CD4-positive, alpha-beta T cell (primary cell): ENCODE results near the gene KRTAP5-3. TPM values are rescaled to one million over a fixed set of nuclear protein-coding genes. Genes with fewer than 3 reads are reported as not detected.

Experiments
- ATAC-seq: fragments of 200-7000 bp; cut with Tn5 transposase; one replicate; pipeline ENCODE4 v1.10.0; 2022; ENCODE audit warnings: mild to moderate bottlenecking; ENCODE audit not compliant: poor library complexity
- CTCF ChIA-PET: fragments of 350-600 bp; sonication (Branson Sonifier 250); formaldehyde crosslinking; loops from one replicate; lab custom pipeline; 2021; ENCODE audit warnings: antibody characterized with exemption, inconsistent platforms; lab: Charles Lee
- POLR2A ChIA-PET: fragments of 350-600 bp; sonication (Branson Sonifier 250); formaldehyde crosslinking; loops from one replicate; lab custom pipeline; 2021; ENCODE audit warnings: antibody characterized with exemption, inconsistent platforms; lab: Charles Lee
- DNase-seq, 14 experiments: peaks; one replicate each; pipeline ENCODE4 v3.0.0-alpha.2; 2013 to 2020; ENCODE audit warnings: mixed read lengths in 2 of 14
- H3K27ac ChIP-seq, 2 donors: one replicate each; pipeline versions ENCODE4 v1.5.1 to v1.7.0; 2013; ENCODE audit warnings: low read length in 2 of 2, low read depth in 1 of 2, mild to moderate bottlenecking in 1 of 2
- H3K27me3 ChIP-seq, 2 experiments: 1 replicate in 1 of 2; 2 replicates in 1 of 2; pipeline versions ENCODE4 v1.6.1 to v1.7.0; 2013; ENCODE audit warnings: low read length in 2 of 2, control low read depth in 1 of 2, mild to moderate bottlenecking in 1 of 2, moderate library complexity in 1 of 2; ENCODE audit not compliant: insufficient read depth in 2 of 2, control insufficient read depth in 1 of 2
- H3K36me3 ChIP-seq: one replicate; pipeline ENCODE4 v1.6.1; 2013; ENCODE audit warnings: low read length, control low read depth; ENCODE audit not compliant: insufficient read depth
- H3K4me1 ChIP-seq: one replicate; pipeline ENCODE4 v1.6.1; 2013; ENCODE audit warnings: low read length, control low read depth; ENCODE audit not compliant: insufficient read depth
- H3K4me3 ChIP-seq: one replicate; pipeline ENCODE4 v1.5.1; 2013; ENCODE audit warnings: mild to moderate bottlenecking, low read length, moderate library complexity
- H3K9me3 ChIP-seq, 2 experiments: 1 replicate in 1 of 2; 2 replicates in 1 of 2; pipeline versions ENCODE4 v1.6.1 to v1.7.0; 2013; ENCODE audit warnings: low read length in 2 of 2, mild to moderate bottlenecking in 2 of 2, control low read depth in 1 of 2, moderate library complexity in 1 of 2; ENCODE audit not compliant: control insufficient read depth in 1 of 2, insufficient read depth in 1 of 2
- H3K27ac Mint-ChIP-seq: one replicate; pipeline ENCODE4 v1.8.0; 2020; ENCODE audit warnings: mixed read lengths
- H3K27me3 Mint-ChIP-seq: one replicate; pipeline ENCODE4 v1.8.0; 2021; ENCODE audit warnings: mixed read lengths
- H3K36me3 Mint-ChIP-seq: one replicate; pipeline ENCODE4 v1.8.0; 2021; ENCODE audit warnings: low read depth, mixed read lengths
- H3K4me1 Mint-ChIP-seq: one replicate; pipeline ENCODE4 v1.8.0; 2021; ENCODE audit warnings: low read depth, mixed read lengths
- H3K4me3 Mint-ChIP-seq: one replicate; pipeline ENCODE4 v1.8.0; 2020; ENCODE audit warnings: mild to moderate bottlenecking, mixed read lengths
- H3K9me3 Mint-ChIP-seq: one replicate; pipeline ENCODE4 v1.8.0; 2020; ENCODE audit warnings: mixed read lengths
- CTCF ChIP-seq: fragments of 200-600 bp; IDR thresholded peaks from one replicate; pipeline ENCODE4 v1.8.0; 2022; ENCODE audit warnings: antibody characterized with exemption, mild to moderate bottlenecking
- intact Hi-C, 2 experiments: fragments of 100-400 bp; cut with DNase I in 1 of 2; cut with micrococcal nuclease in 1 of 2; formaldehyde crosslinking; loops; one replicate each; pipeline versions ENCODE4 v1.15.1 to v1.9.0; 2023 to 2025; cut with DNase I, micrococcal nuclease
- total RNA-seq, 174 experiments: library from RNA in 2 of 174; stranded (reverse) in 2 of 174; gene quantifications; one replicate each; pipeline ENCODE4 v1.2.3 and lab custom pipeline; 2021 to 2026

KRTAP5-3 gene
- total RNA-seq, 2 experiments from 2014 or later, result not detected

- no peaks in the 10 kb centered on the region for H3K9me3 Mint-ChIP-seq
- H3K4me1 Mint-ChIP-seq, result peaks cover 14% of the 10 kb centered on the region
- Histone ChIP-seq H3K36me3 (no peaks in the 10 kb centered on the region), H3K9me3 (peaks cover 0 to 4% of the 10 kb centered on the region in 2 experiments), H3K27me3 (peaks cover 0 to 8% of the 10 kb centered on the region in 2 experiments), H3K27ac (no peak overlapping the region), H3K4me1 (peaks cover 15% of the 10 kb centered on the region), H3K4me3 (no peak overlapping the region)
- no peak for TF ChIP-seq CTCF
- POLR2A ChIA-PET, result no interaction called here
- peaks cover 23% of the 10 kb centered on the region for H3K27me3 Mint-ChIP-seq
- H3K4me3 Mint-ChIP-seq, result no peak overlapping the region
- intact Hi-C loops, result no loop called here
- CTCF ChIA-PET, result no interaction called here
- H3K27ac Mint-ChIP-seq, result no peak overlapping the region
- ATAC-seq, result no peak
- DNase-seq, result no peak
- no peaks in the 10 kb centered on the region for H3K36me3 Mint-ChIP-seq
Measured at GRCh38 chr11:1655168-1656060, 47.2 kb upstream of the KRTAP5-3 start.

GRCh38 chr11:1654388-1655167, 46.3 kb upstream of the KRTAP5-3 start:
- POLR2A ChIA-PET, result no interaction called here
- ATAC-seq (no peak), DNase-seq (no peak)
- Mint-ChIP-seq H3K4me1 (peaks cover 5% of the 10 kb centered on the region), H3K9me3 (no peaks in the 10 kb centered on the region), H3K36me3 (no peaks in the 10 kb centered on the region), H3K27me3 (peaks cover 15% of the 10 kb centered on the region), H3K27ac (no peak overlapping the region), H3K4me3 (no peak overlapping the region)
- Histone ChIP-seq H3K36me3 (no peaks in the 10 kb centered on the region), H3K4me1 (peaks cover 13% of the 10 kb centered on the region), H3K27ac (no peak overlapping the region), H3K4me3 (no peak overlapping the region), H3K9me3 (peaks cover 0 to 4% of the 10 kb centered on the region in 2 experiments), H3K27me3 (peaks cover 0 to 1% of the 10 kb centered on the region in 2 experiments)
- intact Hi-C loops, result loop anchor here in 1 of 2 experiments (5.0 kb wide), 1 partner anchor 38 kb away; no protein-coding TSS in a partner anchor
- no peak for TF ChIP-seq CTCF
- CTCF ChIA-PET, result no interaction called here

GRCh38 chr11:1653541-1654387, 45.5 kb upstream of the KRTAP5-3 start:
- Mint-ChIP-seq H3K4me1 (no peaks in the 10 kb centered on the region), H3K4me3 (no peak overlapping the region), H3K27me3 (peaks cover 12% of the 10 kb centered on the region), H3K27ac (no peak overlapping the region), H3K36me3 (no peaks in the 10 kb centered on the region), H3K9me3 (no peaks in the 10 kb centered on the region)
- H3K4me3 ChIP-seq, result no peak overlapping the region
- ATAC-seq, result no peak
- TF ChIP-seq CTCF, result no peak
- ChIA-PET POLR2A (interaction anchor here (1.0 kb wide), 1 partner anchor 179 kb away, joined by 4 read pairs; no protein-coding TSS in a partner anchor), CTCF (interaction anchor here (1.3 to 1.6 kb wide), 6 partner anchors 15 to 500 kb away, joined by 3 to 19 read pairs (median 8); no protein-coding TSS in a partner anchor)
- H3K9me3 ChIP-seq, result peaks cover 0 to 4% of the 10 kb centered on the region in 2 experiments
- no peak for DNase-seq
- intact Hi-C loops, result loop anchor here (2.0 to 5.0 kb wide), 3 partner anchors 39 to 499 kb away; no protein-coding TSS in a partner anchor
- no peaks in the 10 kb centered on the region for H3K27me3 ChIP-seq
- no peaks in the 10 kb centered on the region for H3K36me3 ChIP-seq
- H3K27ac ChIP-seq, result no peak overlapping the region
- H3K4me1 ChIP-seq, result peaks cover 6% of the 10 kb centered on the region
